GM21528 (cell line): Measurements from ENCODE around the gene HOXD8.

Experiments
- ATAC-seq: cut with Tn5 transposase; IDR thresholded peaks from one replicate; pipeline ENCODE4 v1.9.1; 2021; ENCODE audit warnings: mild to moderate bottlenecking, moderate library complexity; ENCODE audit not compliant: unreplicated experiment, low FRiP score

The HOXD8 gene

DNA sequence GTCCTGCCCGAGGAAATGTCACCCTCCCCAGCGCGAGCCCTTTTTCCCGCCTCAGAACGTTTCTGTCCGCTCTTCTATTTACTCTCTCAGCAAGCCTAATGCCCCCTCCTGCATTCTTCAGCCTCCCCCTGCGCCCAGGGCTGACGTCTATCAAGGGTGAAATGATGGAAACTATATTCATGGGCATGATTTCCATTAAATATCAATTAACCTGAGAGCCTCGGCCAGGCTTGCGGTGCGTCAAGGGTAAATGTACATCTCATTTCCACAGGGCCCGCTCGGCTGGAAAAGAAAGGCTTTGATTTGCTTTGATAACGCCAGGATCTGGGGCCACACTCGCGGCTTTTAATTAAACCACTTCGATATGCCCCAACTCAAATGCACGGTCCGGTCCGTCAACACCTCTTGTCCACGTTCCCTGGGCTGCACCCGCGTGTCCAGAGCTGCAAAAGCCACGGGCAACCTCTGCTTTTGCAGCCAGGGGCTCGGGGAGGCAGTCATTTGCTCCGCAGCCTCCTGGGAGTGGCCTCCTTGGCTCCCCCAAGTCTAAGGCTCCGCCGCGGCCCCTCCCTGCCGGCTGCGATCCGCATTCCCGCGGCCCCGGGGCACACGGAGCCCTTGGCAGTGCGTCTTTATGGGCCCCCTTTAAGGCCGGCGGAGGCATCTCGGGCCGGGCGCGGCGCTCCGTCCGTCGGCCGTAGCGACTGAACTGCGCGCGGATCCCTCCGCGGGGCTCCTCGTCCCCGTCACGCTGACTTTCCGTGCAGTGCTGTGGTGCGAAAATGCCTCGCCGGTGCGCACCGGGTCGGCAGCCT lies at the start of gene HOXD8:
HOXD8 (plus strand) TSS at position 724 of the 815 bp plus-strand sequence. CDS start 662 bp downstream, outside the sequence.
- ATAC-seq: no peak

- ATAC-seq: no peak
Observed at GRCh38 chr2:176079831-176080539, 49.5 kb upstream of the HOXD8 start.

- ATAC-seq: no peak
Observed at GRCh38 chr2:176080540-176081375, 48.7 kb upstream of the HOXD8 start.

DNA sequence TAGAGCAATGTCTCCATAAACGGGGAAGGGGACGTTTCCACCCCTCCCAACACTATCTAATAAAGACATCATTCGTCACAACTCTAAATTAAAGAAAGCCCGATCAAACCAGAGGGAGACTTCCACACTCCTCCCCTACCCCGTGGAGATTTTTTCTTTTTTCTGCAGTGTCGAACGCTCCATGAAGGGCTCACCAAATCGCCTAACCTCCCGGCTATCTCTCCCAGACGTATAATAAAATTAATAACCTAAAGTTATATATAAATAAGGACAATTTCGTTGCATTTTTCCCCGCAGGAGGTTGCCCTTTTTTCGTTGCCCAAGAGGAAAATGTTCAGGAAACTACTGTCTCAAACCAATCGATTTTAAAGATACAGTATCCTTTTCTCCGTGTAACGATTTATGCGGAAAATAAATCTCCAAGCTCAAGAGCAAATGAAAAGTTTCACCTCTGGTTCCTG lies 48.1 kb upstream of the HOXD8 start:
- no peak for ATAC-seq

DNA sequence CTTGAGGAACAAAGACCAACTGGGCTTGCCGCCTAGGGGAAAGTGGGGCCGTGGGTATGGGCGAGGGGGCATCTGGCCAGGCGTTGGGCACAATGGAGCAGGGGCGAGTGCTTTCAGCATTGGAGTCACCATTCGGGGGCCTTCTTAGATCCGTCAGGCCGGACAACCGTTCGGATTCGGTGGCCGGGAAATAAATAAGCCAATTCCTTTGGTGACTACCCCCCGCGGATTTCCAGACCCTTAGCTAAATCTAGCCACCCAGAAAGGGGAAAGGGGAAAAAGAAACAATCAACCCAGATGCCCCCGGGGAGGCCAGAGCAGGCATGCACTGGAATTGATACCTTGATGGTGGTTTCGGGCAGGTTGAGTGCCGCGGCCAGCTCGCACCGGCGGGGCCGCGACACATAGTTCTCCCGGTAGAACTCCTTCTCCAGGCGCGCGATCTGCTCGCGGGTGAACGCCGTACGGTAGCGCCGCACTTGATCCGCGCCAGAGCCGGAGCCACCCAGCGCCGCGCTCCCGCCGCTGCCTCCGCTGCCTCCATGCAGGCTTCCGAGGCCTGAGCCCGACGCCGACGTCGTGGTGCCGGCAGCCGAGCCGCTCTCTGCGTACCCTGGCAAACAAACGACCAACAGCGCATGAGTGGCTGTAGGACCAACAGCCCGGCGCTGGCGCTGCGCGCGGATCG lies 47.5 kb upstream of the HOXD8 start:
- no peak for ATAC-seq

GRCh38 chr2:176082525-176082823 lies 47.0 kb upstream of the HOXD8 start:
- ATAC-seq: no peak

DNA sequence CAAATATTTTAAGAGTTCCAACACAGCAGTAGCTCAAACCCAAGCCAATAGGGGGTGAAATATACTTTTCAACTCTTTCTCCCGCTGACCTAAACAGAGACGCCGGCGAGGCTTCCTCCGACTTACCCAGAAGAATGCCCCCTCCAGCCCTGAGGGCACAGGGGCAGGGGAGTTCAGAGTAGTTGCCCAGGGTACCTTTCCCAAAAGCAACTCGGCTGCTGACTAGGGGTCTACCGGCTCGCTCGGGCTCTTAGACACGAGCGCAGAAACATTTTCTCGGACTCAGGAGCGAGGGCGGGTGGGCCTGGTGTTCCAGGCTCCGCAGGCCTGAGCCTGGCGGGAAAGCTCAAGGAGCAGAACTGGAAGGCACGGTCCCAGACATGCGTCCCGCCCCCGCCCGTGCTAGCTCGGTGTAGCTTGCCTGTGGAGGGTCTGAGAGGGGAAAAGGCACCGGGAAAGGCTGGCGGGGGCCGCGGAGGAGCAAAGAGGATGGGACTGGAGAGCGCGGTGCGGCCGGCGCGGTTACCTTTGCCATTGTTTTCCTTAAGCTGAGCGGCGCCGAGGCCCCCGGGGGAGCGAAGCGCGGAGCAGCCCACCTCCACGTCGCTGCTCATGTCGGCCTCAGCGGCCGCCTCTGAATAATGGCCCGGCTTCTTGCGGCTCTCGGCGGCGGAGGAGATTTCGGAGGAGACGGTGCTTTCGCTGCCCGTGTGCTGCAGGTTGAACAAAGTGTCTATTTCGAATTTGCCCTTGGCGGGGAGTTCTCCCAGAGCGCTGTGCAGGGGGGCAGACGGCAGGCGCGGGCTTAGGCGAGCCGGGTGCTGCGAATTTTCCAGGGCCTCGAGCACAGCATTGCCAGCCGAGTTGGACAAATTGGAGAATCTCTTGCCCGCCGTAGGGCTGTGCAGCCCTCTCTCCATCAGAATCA lies 46.4 kb upstream of the HOXD8 start:
- ATAC-seq: no peak

- no peak for ATAC-seq
Observed at GRCh38 chr2:176083796-176084261, 45.7 kb upstream of the HOXD8 start, which contains the start of gene EVX2. Gene EVX2, minus strand, starts transcription at chr2:176083962. Its CDS starts 186 bp downstream, at chr2:176083776.

DNA sequence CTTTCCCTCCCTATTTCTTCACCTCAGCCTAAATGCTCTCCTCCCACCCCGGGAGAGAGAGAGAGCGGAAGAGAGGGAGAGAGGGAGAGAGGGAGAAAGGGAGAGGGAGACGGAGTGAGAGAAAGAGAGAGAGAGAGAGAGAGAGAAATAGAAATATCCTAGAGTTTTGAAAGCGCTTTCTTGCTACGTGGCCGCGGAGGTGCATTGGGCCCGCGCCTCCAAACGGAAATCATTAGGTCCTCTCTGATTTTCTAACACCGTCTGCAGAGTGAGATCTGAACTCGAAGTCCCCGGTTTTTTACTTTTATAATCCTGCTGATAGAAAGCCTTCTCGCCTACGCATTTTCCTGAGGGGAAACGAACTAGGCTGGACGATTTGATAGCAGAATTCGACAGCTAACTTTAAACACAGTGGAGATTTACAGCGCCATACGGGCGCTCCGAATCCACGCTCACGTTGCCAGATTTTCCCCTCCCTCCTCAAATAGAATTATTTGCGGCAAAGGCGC lies 44.8 kb upstream of the HOXD8 start:
- ATAC-seq: no peak

DNA sequence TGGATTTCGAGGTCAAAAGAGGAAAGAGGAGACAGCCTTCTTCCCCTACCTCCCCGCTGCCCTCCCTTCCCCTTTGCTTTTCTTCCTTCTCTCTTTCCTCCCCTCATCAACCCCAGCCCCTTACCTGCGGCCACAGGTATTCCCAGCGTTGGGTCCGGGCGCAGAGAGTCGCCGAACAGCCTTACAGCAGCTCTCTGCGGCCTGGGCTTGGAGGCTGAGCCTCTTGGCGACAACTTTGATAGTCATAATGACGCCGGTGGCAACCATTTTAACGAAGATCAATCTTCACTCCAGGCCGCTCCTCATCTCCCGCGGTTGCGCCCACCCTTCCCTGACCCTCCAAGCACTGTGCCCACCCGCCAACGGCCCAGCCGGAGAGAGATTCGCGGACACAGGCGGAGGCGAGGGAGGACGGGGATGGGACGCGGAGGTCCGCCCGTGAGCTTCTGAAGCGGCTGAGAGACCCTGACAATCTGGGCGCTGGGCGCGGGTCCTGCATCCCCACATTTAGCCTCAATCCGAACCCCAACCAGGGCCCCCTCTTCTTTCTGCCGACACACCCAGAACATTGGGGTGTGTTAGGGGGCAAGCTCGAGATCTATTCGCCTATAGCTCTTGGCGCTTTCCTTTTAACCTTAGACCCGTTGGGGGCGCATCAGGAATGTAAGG lies 44.3 kb upstream of the HOXD8 start:
- ATAC-seq: no peak

GRCh38 chr2:176085861-176086771 lies 43.4 kb upstream of the HOXD8 start:
- no peak for ATAC-seq

- no peak for ATAC-seq
Observed at GRCh38 chr2:176087330-176088047, 42.0 kb upstream of the HOXD8 start.

DNA sequence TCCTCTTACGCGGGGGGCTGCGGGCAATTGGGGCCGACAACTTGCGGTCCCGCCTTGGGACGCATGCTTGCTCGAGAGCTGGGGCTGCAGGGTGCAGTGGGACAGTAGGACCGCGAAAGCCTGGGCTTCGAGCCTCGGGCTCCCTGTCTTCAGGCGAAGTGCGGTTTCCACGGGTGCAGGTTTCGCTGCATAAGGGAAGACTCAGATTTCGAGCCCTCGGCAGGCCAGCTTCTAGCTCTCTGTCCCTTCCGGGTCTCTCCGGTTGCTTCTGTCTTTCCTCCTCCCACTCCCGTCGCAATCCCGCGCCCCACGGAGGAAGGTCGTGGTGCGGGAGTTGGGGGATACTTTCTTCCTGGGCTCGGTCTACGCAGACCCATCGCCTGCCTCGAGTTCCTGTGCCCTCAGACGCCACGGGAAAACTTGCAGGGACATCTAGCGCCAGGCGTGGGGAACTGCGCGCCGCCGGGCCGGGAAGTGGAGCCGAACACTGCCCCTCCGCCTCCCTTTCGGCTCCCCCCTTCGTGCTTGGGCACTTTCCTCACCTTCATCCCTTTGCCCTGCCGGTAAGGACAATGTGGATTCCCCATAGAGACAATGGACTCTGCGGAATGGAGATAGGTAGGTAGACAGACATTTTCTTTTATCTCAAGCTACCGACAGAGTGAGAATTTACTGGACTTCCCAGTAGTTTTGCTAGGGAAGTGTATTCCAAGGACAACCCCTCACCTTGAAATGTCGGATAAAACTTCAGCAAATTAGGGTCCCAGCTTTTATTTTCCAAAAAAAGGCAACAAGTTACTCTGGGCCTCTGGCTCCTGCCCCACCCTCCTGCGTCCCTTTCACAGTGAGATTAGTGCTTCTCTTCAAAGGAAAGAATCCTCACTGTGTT lies 41.2 kb upstream of the HOXD8 start:
- no peak for ATAC-seq

DNA sequence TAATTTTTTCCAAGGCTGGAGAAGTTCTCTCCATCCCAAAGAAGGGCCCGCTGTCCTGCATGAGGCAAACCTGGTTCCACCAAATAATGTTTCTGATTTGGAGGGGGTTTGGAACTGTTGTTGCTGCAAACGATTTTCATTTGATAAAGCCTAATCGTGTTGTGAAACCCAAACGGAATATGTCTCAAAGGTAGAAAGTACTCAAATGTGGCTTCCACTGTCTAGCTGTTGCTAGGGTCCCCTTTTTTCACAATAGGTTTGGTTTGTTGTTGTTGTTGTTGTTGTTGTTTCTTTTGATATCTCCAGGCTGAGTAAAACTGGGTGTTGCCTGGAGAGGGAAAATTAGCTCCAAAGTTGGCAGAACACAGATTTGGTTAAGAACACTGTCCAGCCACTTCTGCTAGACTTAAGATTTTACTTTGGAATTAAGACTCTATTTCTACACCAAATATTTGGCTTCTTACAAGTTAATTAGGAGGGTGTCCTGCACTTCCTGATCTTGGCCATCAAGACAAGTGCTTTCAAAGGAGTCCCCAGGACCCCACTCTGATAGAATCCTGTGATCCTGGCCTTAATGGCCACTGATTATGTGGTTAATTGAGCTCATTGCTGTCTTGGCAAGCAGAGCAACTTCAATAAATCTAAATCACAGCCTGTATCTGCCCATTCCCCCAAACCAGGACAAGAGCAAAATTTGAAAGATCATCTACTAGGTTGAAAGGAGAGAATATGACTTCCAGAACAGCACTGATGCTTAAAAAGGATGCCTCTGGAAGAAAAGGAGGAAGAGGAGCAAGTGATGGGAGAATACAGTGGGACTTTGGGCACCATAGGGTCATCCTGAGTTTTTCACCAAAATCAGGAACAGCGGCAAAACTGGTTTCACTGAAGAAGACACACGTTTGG lies 40.3 kb upstream of the HOXD8 start:
- no peak for ATAC-seq
